Thyroid gland (tissue), 4 donors: ENCODE results near the gene RAB3B.

Experiments
- CTCF ChIP-seq, 6 experiments: fragments of 200-600 bp in 3 of 6; fragments of 450-650 bp in 3 of 6; sonication (generic) in 3 of 6; IDR thresholded peaks; one replicate each; pipeline ENCODE4 v1.5.1; 2016 to 2019; ENCODE audit warnings: antibody characterized with exemption in 6 of 6, mild to moderate bottlenecking in 2 of 6, inconsistent platforms in 1 of 6, moderate library complexity in 1 of 6
- POLR2A ChIP-seq, 2 donors: fragments of 450-650 bp; IDR thresholded peaks; one replicate each; pipeline ENCODE4 v1.6.1; 2017; ENCODE audit warnings: antibody characterized with exemption in 2 of 2, mild to moderate bottlenecking in 2 of 2, moderate library complexity in 1 of 2

GRCh38 chr1:51986718-51987117, 3.8 kb downstream of the RAB3B start:
- TF ChIP-seq CTCF (IDR thresholded peaks at IDR 0.05) (no peak), POLR2A (IDR thresholded peaks at IDR 0.05) (no peak)
